Astrocyte (in vitro differentiated cells and primary cell): ENCODE results near the gene AGBL4. TPM values are rescaled to one million over a fixed set of nuclear protein-coding genes. Genes with fewer than 3 reads are reported as not detected.
A peak's percentile ranks its signal among the peaks of the same experiment; 100 is the strongest.

Experiments used
- DNase-seq: peaks from one replicate; pipeline ENCODE4 v3.0.0-alpha.2; 2010; ENCODE audit warnings: low read depth
- FAIRE-seq: peaks from 2 replicates; lab custom pipeline; 2011; peaks lifted over from hg19 to GRCh38; lab: Jason Lieb, UNC
- H2AFZ ChIP-seq: 2 replicates; pipeline ENCODE4 v1.6.0; 2012; ENCODE audit warnings: low read depth, low read length, inconsistent platforms
- H3K27ac ChIP-seq: 2 replicates; pipeline ENCODE4 v1.5.1; 2011; ENCODE audit warnings: low read depth, low read length, inconsistent platforms
- H3K27me3 ChIP-seq: 2 replicates; pipeline ENCODE4 v1.6.0; 2011; ENCODE audit warnings: low read length, inconsistent platforms; ENCODE audit not compliant: insufficient read depth
- H3K36me3 ChIP-seq: 2 replicates; pipeline ENCODE4 v1.5.1; 2011; ENCODE audit warnings: low read length, inconsistent platforms; ENCODE audit not compliant: insufficient read depth
- H3K4me1 ChIP-seq: 2 replicates; pipeline ENCODE4 v1.5.1; 2011; ENCODE audit warnings: low read length, inconsistent platforms; ENCODE audit not compliant: insufficient read depth
- H3K4me2 ChIP-seq: 2 replicates; pipeline ENCODE4 v1.6.0; 2012; ENCODE audit warnings: low read length, inconsistent platforms
- H3K4me3 ChIP-seq: 2 replicates; pipeline ENCODE4 v1.5.1; 2011; ENCODE audit warnings: low read depth, mild to moderate bottlenecking, low read length, inconsistent platforms; ENCODE audit not compliant: insufficient read depth
- H3K79me2 ChIP-seq: 2 replicates; pipeline ENCODE4 v1.6.0; 2012; ENCODE audit warnings: mild to moderate bottlenecking, low read length, inconsistent platforms; ENCODE audit not compliant: insufficient read depth
- H3K9ac ChIP-seq: 2 replicates; pipeline ENCODE4 v1.6.0; 2012; ENCODE audit warnings: mild to moderate bottlenecking, low read length, inconsistent platforms
- H3K9me3 ChIP-seq: 2 replicates; pipeline ENCODE4 v1.5.1; 2012; ENCODE audit warnings: low read depth, mild to moderate bottlenecking, low read length, inconsistent platforms; ENCODE audit not compliant: insufficient read depth
- H4K20me1 ChIP-seq: 2 replicates; pipeline ENCODE4 v1.6.0; 2012; ENCODE audit warnings: low read length, inconsistent platforms; ENCODE audit not compliant: insufficient read depth
- H3K27ac Mint-ChIP-seq: one replicate; pipeline ENCODE4 v1.8.0; 2021; ENCODE audit warnings: mild to moderate bottlenecking, mixed read lengths; ENCODE audit not compliant: unreplicated experiment
- H3K27me3 Mint-ChIP-seq: one replicate; pipeline ENCODE4 v1.8.0; 2021; ENCODE audit warnings: low read depth, mixed read lengths; ENCODE audit not compliant: unreplicated experiment
- H3K36me3 Mint-ChIP-seq: one replicate; pipeline ENCODE4 v1.8.0; 2021; ENCODE audit warnings: low read depth, mixed read lengths; ENCODE audit not compliant: unreplicated experiment
- H3K4me1 Mint-ChIP-seq: one replicate; pipeline ENCODE4 v1.8.0; 2021; ENCODE audit warnings: low read depth, mixed read lengths; ENCODE audit not compliant: unreplicated experiment
- H3K4me3 Mint-ChIP-seq: one replicate; pipeline ENCODE4 v1.8.0; 2021; ENCODE audit warnings: mild to moderate bottlenecking, moderate library complexity, mixed read lengths; ENCODE audit not compliant: unreplicated experiment
- H3K9me3 Mint-ChIP-seq: one replicate; pipeline ENCODE4 v1.8.0; 2021; ENCODE audit warnings: mild to moderate bottlenecking, mixed read lengths; ENCODE audit not compliant: unreplicated experiment
- EZH2 ChIP-seq: IDR thresholded peaks from 2 replicates; pipeline ENCODE4 v1.6.1; 2012; ENCODE audit warnings: mild to moderate bottlenecking, low read length, inconsistent platforms; ENCODE audit not compliant: insufficient read depth
- total RNA-seq: library from RNA; stranded (reverse); gene quantifications from 2 replicates; pipeline ENCODE4 v1.2.1, GENCODE V29; 2021
- TF ChIP-seq, protein P1 (sequence below): IDR thresholded peaks from 2 replicates; pipeline ENCODE4 v1.5.1; 2011; ENCODE audit warnings: low read depth, mild to moderate bottlenecking, inconsistent platforms, low read length, moderate library complexity; ENCODE audit not compliant: insufficient read depth

Gene AGBL4
- total RNA-seq, 1 donor from 2014 or later = not detected

DNA sequence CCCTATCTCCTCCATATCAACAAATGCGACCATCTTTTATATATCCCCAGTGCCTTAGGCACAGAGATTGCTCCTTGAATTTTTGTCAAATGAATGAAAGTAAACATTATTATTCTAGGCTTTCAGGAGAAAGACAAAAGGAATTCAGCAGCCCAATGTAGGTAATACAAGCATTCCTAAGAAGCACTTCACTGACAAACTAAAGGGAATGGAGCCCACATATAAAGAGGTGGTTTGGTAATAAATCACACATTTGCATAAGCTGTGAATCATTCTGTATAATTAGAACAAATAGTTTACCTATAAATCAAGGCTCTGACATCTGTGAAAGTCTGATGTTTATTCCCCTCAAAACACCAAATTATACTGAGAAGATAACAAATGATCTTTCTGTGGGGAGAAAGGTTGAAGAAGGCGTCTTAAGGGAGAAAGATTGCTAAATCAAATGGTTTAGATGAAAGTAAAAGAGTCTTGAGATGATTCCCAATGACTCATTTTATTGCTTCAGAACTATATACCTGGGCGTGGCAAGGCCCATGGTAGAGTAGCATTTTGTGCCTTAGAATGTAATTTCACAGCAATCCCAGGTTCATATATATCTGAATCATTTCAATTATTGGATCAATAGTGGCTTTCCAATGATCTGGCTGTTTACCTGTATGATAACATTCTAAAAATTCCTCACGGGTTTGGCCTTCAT, 558.1 kb downstream of the AGBL4 start:
- Mint-ChIP-seq H3K4me3 (no peak overlapping the region), H3K27me3 (no peaks in the 10 kb centered on the region), H3K27ac (no peak overlapping the region), H3K4me1 (no peaks in the 10 kb centered on the region), H3K36me3 (no peaks in the 10 kb centered on the region), H3K9me3 (peaks cover 4% of the 10 kb centered on the region)
- H3K27me3 ChIP-seq = no peaks in the 10 kb centered on the region
- no peak overlapping the region for H3K4me3 ChIP-seq
- H4K20me1 ChIP-seq = no peaks in the 10 kb centered on the region
- no peak overlapping the region for H3K4me2 ChIP-seq
- H3K79me2 ChIP-seq = no peaks in the 10 kb centered on the region
- FAIRE-seq = no peak
- no peaks in the 10 kb centered on the region for H3K36me3 ChIP-seq
- H3K9ac ChIP-seq = no peak overlapping the region
- no peak overlapping the region for H2AFZ ChIP-seq
- no peaks in the 10 kb centered on the region for H3K4me1 ChIP-seq
- TF ChIP-seq EZH2 = no peak
- TF ChIP-seq, protein P1, sequence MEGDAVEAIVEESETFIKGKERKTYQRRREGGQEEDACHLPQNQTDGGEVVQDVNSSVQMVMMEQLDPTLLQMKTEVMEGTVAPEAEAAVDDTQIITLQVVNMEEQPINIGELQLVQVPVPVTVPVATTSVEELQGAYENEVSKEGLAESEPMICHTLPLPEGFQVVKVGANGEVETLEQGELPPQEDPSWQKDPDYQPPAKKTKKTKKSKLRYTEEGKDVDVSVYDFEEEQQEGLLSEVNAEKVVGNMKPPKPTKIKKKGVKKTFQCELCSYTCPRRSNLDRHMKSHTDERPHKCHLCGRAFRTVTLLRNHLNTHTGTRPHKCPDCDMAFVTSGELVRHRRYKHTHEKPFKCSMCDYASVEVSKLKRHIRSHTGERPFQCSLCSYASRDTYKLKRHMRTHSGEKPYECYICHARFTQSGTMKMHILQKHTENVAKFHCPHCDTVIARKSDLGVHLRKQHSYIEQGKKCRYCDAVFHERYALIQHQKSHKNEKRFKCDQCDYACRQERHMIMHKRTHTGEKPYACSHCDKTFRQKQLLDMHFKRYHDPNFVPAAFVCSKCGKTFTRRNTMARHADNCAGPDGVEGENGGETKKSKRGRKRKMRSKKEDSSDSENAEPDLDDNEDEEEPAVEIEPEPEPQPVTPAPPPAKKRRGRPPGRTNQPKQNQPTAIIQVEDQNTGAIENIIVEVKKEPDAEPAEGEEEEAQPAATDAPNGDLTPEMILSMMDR = no peak
- H3K9me3 ChIP-seq = no peaks in the 10 kb centered on the region
- DNase-seq = peak; percentile 39
- no peak overlapping the region for H3K27ac ChIP-seq

DNA sequence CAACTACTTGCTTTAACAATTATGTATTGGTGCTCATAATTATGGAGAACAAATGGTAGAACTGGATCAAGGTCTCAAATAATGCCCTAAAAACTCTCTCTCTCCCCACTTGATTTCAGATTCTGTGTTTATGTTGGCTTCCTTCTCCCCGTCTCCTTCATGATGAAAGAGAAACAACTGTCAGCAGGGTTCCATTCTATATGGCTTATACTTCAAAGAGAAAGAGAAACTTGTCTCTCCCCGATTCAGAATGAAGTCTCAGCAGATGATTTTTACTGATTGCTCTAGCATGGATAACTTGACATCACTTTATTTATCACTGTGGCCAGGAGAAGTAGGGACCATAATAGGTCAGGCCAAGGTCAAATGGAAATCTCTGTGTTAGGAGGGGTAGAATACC, 575.6 kb downstream of the AGBL4 start:
- TF ChIP-seq, protein P1 = no peak
- no peak for TF ChIP-seq EZH2
- H3K4me1 Mint-ChIP-seq = no peaks in the 10 kb centered on the region
- H3K4me2 ChIP-seq = no peak overlapping the region
- H3K4me3 ChIP-seq = no peak overlapping the region
- no peak for FAIRE-seq
- H3K27me3 Mint-ChIP-seq = no peaks in the 10 kb centered on the region
- no peak overlapping the region for H3K27ac ChIP-seq
- no peak overlapping the region for H3K9ac ChIP-seq
- H3K79me2 ChIP-seq = no peaks in the 10 kb centered on the region
- peaks cover 4% of the 10 kb centered on the region for H3K9me3 Mint-ChIP-seq
- no peak overlapping the region for H3K4me3 Mint-ChIP-seq
- H4K20me1 ChIP-seq = no peaks in the 10 kb centered on the region
- no peaks in the 10 kb centered on the region for H3K36me3 ChIP-seq
- no peak for DNase-seq
- H2AFZ ChIP-seq = no peak overlapping the region
- no peaks in the 10 kb centered on the region for H3K4me1 ChIP-seq
- no peak overlapping the region for H3K27ac Mint-ChIP-seq
- no peaks in the 10 kb centered on the region for H3K9me3 ChIP-seq
- H3K36me3 Mint-ChIP-seq = no peaks in the 10 kb centered on the region
- H3K27me3 ChIP-seq = no peaks in the 10 kb centered on the region

DNA sequence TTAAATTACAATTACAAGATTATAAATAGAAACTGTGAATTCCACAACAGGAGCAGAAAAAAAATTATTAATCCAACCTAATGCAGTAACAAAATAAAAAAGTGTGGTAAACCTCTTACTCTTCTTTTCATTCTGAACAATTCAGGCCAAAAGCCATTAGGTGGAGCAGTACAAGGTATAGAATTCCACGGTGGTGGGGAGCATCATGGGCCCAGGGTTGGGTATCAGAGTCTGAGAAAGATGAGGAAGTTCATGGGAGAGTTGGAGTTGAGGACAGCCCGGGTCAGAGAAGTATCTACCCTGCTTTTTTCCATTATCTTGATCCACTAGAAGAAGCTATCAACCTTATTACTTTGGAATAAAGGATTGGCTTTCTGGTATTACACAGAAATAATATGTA, 586.9 kb downstream of the AGBL4 start:
- Mint-ChIP-seq H3K4me3 (no peak overlapping the region), H3K4me1 (no peaks in the 10 kb centered on the region), H3K27ac (no peak overlapping the region), H3K36me3 (no peaks in the 10 kb centered on the region), H3K9me3 (peaks cover 2% of the 10 kb centered on the region), H3K27me3 (no peaks in the 10 kb centered on the region)
- Histone ChIP-seq H3K36me3 (no peaks in the 10 kb centered on the region), H3K4me2 (no peak overlapping the region), H3K27ac (no peak overlapping the region), H3K4me1 (no peaks in the 10 kb centered on the region), H3K79me2 (no peaks in the 10 kb centered on the region), H3K4me3 (no peak overlapping the region), H3K9me3 (no peaks in the 10 kb centered on the region), H3K27me3 (no peaks in the 10 kb centered on the region), H3K9ac (no peak overlapping the region), H2AFZ (no peak overlapping the region), H4K20me1 (no peaks in the 10 kb centered on the region)
- TF ChIP-seq EZH2 = no peak
- TF ChIP-seq, protein P1 = no peak
- no peak for DNase-seq
- no peak for FAIRE-seq
